GM23338 (cell line): ENCODE data around the gene PTGIR.

Experiments
- EZH2 ChIP-seq: fragments of 200-600 bp; sonication (generic); IDR thresholded peaks from one replicate; pipeline ENCODE4 v1.8.0; 2017; ENCODE audit warnings: antibody characterized with exemption, mild to moderate bottlenecking, low read depth; ENCODE audit not compliant: unreplicated experiment
- EZH2phosphoT487 ChIP-seq: fragments of 200-600 bp; sonication (generic); IDR thresholded peaks from one replicate; pipeline ENCODE4 v1.8.1; 2018; ENCODE audit warnings: antibody characterized with exemption; ENCODE audit not compliant: unreplicated experiment
- JUNB ChIP-seq: IDR thresholded peaks from one replicate; pipeline ENCODE4 v1.6.1; 2016; ENCODE audit warnings: antibody characterized with exemption; ENCODE audit not compliant: unreplicated experiment
- POLR2AphosphoS5 ChIP-seq: IDR thresholded peaks from 2 replicates; pipeline ENCODE4 v1.6.1; 2016; ENCODE audit warnings: antibody characterized with exemption, low read depth
- STAT1 ChIP-seq: IDR thresholded peaks from one replicate; pipeline ENCODE4 v1.6.1; 2016; ENCODE audit warnings: antibody characterized with exemption; ENCODE audit not compliant: unreplicated experiment
- TF ChIP-seq, protein P1 (sequence below), 2 experiments: fragments of 200-600 bp in 1 of 2; sonication (generic) in 1 of 2; conservative IDR thresholded peaks; 2 replicates each; pipeline versions ENCODE4 v1.5.1 to v1.6.1; 2016 to 2017; ENCODE audit warnings: antibody characterized with exemption in 2 of 2, low read depth in 2 of 2, mild to moderate bottlenecking in 2 of 2, moderate library complexity in 1 of 2
- TF ChIP-seq, protein P2 (sequence below): IDR thresholded peaks from one replicate; pipeline ENCODE4 v1.6.1; 2018; ENCODE audit warnings: antibody characterized with exemption; ENCODE audit not compliant: unreplicated experiment

DNA sequence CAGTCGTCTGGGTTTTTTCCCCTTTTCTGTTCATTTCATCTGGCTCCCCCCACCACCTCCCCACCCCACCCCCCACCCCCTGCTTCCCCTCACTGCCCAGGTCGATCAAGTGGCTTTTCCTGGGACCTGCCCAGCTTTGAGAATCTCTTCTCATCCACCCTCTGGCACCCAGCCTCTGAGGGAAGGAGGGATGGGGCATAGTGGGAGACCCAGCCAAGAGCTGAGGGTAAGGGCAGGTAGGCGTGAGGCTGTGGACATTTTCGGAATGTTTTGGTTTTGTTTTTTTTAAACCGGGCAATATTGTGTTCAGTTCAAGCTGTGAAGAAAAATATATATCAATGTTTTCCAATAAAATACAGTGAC, 14.5 kb downstream of the PTGIR start:
- no peak for TF ChIP-seq JUNB
- TF ChIP-seq, protein P1, sequence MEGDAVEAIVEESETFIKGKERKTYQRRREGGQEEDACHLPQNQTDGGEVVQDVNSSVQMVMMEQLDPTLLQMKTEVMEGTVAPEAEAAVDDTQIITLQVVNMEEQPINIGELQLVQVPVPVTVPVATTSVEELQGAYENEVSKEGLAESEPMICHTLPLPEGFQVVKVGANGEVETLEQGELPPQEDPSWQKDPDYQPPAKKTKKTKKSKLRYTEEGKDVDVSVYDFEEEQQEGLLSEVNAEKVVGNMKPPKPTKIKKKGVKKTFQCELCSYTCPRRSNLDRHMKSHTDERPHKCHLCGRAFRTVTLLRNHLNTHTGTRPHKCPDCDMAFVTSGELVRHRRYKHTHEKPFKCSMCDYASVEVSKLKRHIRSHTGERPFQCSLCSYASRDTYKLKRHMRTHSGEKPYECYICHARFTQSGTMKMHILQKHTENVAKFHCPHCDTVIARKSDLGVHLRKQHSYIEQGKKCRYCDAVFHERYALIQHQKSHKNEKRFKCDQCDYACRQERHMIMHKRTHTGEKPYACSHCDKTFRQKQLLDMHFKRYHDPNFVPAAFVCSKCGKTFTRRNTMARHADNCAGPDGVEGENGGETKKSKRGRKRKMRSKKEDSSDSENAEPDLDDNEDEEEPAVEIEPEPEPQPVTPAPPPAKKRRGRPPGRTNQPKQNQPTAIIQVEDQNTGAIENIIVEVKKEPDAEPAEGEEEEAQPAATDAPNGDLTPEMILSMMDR (conservative IDR thresholded peaks at IDR 0.05; ENCODE audit: low read depth in 2 of 2): no peak
- no peak for TF ChIP-seq EZH2
- TF ChIP-seq, protein P2, sequence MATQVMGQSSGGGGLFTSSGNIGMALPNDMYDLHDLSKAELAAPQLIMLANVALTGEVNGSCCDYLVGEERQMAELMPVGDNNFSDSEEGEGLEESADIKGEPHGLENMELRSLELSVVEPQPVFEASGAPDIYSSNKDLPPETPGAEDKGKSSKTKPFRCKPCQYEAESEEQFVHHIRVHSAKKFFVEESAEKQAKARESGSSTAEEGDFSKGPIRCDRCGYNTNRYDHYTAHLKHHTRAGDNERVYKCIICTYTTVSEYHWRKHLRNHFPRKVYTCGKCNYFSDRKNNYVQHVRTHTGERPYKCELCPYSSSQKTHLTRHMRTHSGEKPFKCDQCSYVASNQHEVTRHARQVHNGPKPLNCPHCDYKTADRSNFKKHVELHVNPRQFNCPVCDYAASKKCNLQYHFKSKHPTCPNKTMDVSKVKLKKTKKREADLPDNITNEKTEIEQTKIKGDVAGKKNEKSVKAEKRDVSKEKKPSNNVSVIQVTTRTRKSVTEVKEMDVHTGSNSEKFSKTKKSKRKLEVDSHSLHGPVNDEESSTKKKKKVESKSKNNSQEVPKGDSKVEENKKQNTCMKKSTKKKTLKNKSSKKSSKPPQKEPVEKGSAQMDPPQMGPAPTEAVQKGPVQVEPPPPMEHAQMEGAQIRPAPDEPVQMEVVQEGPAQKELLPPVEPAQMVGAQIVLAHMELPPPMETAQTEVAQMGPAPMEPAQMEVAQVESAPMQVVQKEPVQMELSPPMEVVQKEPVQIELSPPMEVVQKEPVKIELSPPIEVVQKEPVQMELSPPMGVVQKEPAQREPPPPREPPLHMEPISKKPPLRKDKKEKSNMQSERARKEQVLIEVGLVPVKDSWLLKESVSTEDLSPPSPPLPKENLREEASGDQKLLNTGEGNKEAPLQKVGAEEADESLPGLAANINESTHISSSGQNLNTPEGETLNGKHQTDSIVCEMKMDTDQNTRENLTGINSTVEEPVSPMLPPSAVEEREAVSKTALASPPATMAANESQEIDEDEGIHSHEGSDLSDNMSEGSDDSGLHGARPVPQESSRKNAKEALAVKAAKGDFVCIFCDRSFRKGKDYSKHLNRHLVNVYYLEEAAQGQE: no peak
- TF ChIP-seq STAT1: no peak
- no peak for TF ChIP-seq EZH2phosphoT487
- TF ChIP-seq POLR2AphosphoS5: no peak
